ENCODE measurements around the gene CRYGA.
"Not testable (repeated sequence)": the region's sequence is repeated elsewhere in the genome, so short reads cannot be mapped to it uniquely, and the experiment has no call there.

The CRYGA gene

GRCh38 chr2:208118918-208119317, 44.5 kb downstream of the CRYGA start:
- no peaks in the 10 kb centered on the region for H3K27me3 ChIP-seq (ENCODE audit: insufficient read depth, poor library complexity, severe bottlenecking)
- no peak overlapping the region for H3K27ac ChIP-seq (replicated peaks)
- H3K4me3 ChIP-seq (replicated peaks; ENCODE audit: insufficient read depth, low read length): no peak overlapping the region
- TF ChIP-seq GABPA (IDR thresholded peaks at IDR 0.05; ENCODE audit: low read depth) (no peak), CTCF (IDR thresholded peaks at IDR 0.05; ENCODE audit: insufficient read depth, low read length) (no peak), SPI1 (IDR thresholded peaks at IDR 0.05; ENCODE audit: borderline replicate concordance, low read depth) (no peak), POLR2AphosphoS5 (IDR thresholded peaks at IDR 0.05; ENCODE audit: low read depth) (no peak)
- TF ChIP-seq, protein P1, sequence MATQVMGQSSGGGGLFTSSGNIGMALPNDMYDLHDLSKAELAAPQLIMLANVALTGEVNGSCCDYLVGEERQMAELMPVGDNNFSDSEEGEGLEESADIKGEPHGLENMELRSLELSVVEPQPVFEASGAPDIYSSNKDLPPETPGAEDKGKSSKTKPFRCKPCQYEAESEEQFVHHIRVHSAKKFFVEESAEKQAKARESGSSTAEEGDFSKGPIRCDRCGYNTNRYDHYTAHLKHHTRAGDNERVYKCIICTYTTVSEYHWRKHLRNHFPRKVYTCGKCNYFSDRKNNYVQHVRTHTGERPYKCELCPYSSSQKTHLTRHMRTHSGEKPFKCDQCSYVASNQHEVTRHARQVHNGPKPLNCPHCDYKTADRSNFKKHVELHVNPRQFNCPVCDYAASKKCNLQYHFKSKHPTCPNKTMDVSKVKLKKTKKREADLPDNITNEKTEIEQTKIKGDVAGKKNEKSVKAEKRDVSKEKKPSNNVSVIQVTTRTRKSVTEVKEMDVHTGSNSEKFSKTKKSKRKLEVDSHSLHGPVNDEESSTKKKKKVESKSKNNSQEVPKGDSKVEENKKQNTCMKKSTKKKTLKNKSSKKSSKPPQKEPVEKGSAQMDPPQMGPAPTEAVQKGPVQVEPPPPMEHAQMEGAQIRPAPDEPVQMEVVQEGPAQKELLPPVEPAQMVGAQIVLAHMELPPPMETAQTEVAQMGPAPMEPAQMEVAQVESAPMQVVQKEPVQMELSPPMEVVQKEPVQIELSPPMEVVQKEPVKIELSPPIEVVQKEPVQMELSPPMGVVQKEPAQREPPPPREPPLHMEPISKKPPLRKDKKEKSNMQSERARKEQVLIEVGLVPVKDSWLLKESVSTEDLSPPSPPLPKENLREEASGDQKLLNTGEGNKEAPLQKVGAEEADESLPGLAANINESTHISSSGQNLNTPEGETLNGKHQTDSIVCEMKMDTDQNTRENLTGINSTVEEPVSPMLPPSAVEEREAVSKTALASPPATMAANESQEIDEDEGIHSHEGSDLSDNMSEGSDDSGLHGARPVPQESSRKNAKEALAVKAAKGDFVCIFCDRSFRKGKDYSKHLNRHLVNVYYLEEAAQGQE (IDR thresholded peaks at IDR 0.05; ENCODE audit: insufficient replicate concordance, low read depth): no peak
- no peak for DNase-seq (ENCODE audit: low read depth in 1 of 2, low spot score in 1 of 2)

- H3K4me3 ChIP-seq (replicated peaks; ENCODE audit: insufficient read depth, low read length); DNase-seq (ENCODE audit: low read depth in 1 of 2, low spot score in 1 of 2); H3K27ac ChIP-seq (replicated peaks): not testable (repeated sequence)
These were observed 46.0 kb downstream of the CRYGA start for GRCh38 chr2:208117390-208117789.

GRCh38 chr2:208112969-208113368, 50.4 kb downstream of the CRYGA start:
- no peaks in the 10 kb centered on the region for H3K27me3 ChIP-seq (ENCODE audit: insufficient read depth, poor library complexity, severe bottlenecking)
- no peak overlapping the region for H3K27ac ChIP-seq (replicated peaks)
- TF ChIP-seq GABPA (IDR thresholded peaks at IDR 0.05; ENCODE audit: low read depth) (no peak), POLR2AphosphoS5 (IDR thresholded peaks at IDR 0.05; ENCODE audit: low read depth) (no peak), SPI1 (IDR thresholded peaks at IDR 0.05; ENCODE audit: borderline replicate concordance, low read depth) (no peak), CTCF (IDR thresholded peaks at IDR 0.05; ENCODE audit: insufficient read depth, low read length) (no peak)
- TF ChIP-seq, protein P1 (IDR thresholded peaks at IDR 0.05; ENCODE audit: insufficient replicate concordance, low read depth): no peak
- DNase-seq (ENCODE audit: low read depth in 1 of 2, low spot score in 1 of 2): no peak
- no peak overlapping the region for H3K4me3 ChIP-seq (replicated peaks; ENCODE audit: insufficient read depth, low read length)

More at GRCh38 chr2:208117390-208117789, 46.0 kb downstream of the CRYGA start:
- H3K27me3 ChIP-seq (ENCODE audit: insufficient read depth, poor library complexity, severe bottlenecking): not testable (repeated sequence)

DNA sequence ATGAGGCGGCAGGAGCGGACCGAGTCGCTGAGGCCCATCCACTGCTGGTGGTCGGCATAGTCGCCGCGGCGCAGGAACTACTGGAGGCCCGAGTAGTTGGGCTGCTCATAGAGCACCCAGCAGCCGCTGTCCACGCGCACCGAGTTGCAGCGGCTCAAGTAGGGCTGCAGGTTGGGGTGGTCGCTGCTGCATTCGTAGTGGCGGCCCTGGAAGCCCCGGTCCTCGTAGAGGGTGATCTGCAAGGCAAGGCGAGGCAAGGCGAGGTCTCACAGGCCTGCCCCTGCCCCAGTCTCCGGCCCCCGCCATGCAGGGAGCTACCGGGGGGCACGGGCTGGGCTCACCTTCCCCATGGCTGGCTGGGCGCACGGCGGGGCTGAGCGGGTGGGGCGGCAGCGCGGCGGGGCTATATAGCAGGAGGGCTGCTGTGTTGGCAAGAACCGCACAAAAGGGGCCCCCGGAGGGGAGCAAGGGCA, 51.1 kb downstream of the CRYGA start:
- DNase-seq (ENCODE audit: low read depth in 1 of 2, low spot score in 1 of 2); H3K4me3 ChIP-seq (replicated peaks; ENCODE audit: insufficient read depth, low read length); H3K27ac ChIP-seq (replicated peaks); H3K27me3 ChIP-seq (ENCODE audit: insufficient read depth, poor library complexity, severe bottlenecking): not testable (repeated sequence)
